GM19438 (cell line): ENCODE measurements around the gene VSTM1.
"Not testable (repeated sequence)": the region's sequence is repeated elsewhere in the genome, so short reads cannot be mapped to it uniquely, and the experiment has no call there.

Source experiments
- ATAC-seq: cut with Tn5 transposase; IDR thresholded peaks from one replicate; pipeline ENCODE4 v1.9.1; 2021; ENCODE audit warnings: low read depth; ENCODE audit not compliant: unreplicated experiment

Gene VSTM1

DNA sequence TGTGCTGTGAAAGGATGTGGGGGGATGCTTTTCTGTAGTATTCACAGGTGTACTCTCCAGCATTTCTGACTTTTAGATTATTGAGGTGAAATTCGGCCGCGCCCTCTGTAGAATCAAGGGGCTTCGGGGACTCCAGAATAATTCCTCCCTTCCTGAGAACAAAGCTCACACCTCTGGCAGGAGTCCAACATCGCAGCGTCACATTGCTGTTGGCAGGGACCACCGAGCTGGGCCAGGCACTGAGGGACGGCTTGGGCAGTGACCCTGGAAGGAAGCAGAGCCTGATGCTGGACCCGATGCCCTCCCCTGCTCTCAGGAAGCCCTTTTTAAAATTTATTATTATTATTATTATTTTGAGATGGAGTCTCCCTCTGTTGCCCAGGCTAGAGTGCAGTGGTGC, 11.2 kb upstream of the VSTM1 start:
- ATAC-seq: no peak

DNA sequence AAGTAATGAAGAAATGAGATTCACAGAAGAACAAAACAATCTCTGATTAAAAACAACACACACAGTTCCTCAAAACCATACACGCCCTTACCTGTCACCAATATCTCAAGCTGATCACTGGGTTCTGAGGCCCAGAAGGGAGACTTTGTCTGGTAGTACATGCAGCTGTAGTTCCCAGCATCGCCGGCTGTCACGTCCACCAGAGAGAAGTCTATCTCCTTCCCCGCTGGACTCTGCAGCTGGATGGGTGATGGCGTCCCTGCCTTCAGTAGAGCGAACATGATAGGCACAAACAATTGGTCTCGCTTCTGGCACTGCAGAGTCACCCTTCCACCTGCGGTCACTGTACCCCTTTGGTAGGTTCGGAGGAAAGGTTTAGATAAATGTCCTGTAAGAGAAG, 10.1 kb upstream of the VSTM1 start:
- ATAC-seq: no peak

DNA sequence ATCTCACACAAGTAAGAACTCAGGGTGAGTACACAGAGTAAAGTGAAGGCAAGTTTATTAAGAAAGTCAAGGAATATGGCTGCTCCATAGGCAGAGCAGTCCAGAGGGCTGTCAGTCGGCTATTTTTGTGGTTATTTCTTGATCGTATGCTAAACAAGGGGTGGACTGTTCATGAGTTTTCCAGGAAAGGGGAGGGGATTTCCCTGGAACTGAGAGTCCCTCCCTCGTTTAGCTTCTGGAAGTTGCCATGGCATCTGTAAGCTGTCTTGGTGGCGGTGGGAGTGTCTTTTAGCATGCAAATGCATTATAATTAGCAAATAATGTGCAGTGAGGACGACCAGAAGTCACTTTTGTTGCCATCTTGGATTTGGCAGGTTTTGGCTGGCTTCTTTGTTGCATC, 5.8 kb upstream of the VSTM1 start:
- ATAC-seq: no peak

DNA sequence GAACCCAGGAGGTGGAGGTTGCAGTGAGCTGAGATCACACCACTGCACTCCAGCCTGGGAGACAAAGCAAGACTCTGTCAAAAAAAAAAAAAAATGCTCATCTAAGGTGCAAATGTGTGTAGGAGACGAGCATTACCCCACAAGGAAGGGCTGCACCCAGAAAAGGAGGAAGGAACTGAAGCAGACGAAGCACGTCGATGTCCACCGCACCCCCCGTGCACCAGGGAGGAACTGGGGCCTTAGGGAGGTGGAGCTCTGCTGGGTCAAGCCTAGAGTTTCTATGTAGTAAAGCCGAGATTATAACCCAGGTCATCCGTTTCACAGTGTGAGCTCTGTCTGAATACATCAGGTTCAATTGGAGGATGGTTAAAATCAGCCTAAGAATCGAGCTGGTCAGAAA, 1.1 kb downstream of the VSTM1 start:
- no peak for ATAC-seq

DNA sequence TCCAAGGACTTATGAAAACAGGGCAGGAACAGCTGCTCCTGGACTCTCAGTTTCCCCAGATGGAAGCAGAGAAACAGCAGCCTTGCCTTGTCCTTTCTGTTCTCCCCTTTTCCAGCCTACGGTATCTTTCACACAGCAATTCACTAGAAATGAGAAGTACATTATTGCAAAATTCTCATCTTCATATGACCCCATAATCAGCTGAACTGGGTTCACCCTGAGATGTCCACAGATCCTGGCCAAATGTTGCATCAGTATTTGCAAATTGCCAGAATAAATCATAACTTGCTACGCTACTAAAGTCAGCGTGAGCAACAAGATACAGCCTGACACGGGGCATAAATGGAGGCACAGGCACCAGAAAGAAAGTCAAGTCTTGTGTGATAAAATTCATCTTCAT, 16.1 kb downstream of the VSTM1 start:
- no peak for ATAC-seq

DNA sequence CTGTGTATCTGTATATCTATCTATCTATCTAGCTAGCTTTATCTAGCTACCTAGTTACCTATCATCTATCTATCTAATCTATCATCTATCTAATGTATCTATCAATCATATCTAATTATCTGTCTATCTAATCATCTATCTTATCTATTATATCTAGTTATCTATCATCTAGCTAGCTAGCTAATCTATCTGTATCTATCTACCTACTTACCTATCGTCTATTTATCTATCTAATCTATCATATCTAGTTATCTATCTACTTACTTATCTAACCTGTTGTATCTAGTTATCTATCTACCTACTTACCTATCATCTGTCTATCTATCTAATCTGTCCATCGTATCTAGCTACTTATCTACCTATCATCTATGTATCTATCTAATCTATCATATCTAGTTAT, 17.9 kb downstream of the VSTM1 start:
- ATAC-seq: no peak

DNA sequence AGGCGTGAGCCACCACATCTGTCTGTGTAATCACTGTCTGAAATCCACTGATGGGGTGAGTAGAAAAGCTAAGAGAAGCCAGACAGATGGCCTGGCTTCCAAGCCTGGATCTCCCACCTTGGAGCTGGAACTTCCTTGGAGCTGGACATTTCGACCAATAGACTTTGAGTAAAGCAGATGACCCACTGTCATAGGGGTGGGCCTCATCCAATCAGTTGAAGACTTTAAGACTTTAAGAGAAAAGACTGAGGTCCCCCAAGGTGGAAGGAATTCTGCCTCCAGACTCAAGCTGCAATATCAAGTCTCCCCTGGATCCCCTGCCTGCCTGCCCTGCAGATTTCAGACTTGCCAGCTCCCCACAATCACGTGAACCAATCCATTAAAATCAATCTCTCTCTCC, 20.7 kb downstream of the VSTM1 start:
- ATAC-seq: no peak

DNA sequence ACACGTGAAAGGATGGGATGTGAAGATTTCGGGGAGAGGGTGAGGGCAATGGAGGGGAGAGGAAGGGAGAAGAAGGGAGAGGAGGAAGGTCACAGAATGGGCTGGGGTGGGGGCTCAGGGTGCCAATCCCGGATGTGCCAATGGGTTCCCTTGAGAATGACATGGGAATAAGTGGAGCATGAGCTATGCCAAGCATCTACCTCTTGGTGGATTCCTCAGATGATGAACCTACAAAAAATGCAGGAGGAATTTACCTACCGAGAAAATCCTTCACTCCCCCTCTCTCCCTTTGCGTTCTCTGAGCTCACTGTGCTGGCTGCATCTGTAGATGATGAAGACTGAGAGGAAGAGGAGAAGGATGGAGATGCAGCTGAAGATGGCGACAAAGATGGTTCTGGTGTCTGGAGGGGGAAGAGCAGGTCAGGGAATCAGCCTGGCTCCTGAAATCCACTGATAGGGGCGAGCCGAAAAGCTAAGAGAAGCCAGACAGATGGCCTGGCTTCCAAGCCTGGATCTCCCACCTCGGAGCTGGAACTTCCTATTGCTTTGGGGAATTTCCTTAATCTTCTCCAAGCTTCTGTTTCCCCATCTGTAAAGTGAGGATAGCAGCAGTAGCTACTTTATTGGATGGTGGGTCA, 21.6 kb downstream of the VSTM1 start:
- ATAC-seq: no peak

DNA sequence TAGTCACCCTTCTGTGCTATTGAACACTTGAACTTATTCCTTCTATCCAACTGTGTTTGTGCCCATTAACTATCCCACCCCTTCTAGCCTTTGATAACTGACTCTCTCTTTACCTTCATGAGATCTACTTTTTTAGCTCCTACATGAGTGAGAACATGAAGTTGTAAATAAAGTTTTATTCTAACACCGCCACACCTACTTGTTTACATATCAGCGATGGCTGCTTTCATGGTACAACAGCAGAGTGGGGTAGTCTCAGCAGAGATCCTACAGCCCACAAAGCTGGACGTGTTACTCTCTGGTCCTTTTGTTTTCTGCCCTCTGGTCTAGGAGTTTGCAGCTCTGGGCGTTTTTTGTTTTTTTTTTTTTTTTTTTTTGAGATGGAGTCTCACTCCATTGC, 23.7 kb downstream of the VSTM1 start:
- no peak for ATAC-seq

DNA sequence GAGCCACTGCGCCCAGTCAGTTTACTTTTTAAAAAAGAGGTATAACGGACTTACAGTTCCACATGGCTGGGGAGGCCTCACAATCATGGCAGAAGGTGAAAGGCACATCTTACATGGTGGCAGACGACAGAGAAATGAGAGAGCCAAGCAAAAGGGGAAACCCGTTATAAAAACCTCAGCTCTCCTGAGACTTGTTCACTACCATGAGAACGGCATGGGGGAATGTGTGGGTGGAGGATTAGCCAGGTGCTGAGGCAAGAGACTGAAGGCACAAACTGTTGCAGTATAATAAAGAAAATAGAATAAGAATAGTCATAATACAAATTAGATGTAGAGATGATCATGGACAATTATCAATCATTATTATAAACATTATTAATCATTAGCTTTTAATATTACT, 27.2 kb downstream of the VSTM1 start:
- ATAC-seq: not testable (repeated sequence)

DNA sequence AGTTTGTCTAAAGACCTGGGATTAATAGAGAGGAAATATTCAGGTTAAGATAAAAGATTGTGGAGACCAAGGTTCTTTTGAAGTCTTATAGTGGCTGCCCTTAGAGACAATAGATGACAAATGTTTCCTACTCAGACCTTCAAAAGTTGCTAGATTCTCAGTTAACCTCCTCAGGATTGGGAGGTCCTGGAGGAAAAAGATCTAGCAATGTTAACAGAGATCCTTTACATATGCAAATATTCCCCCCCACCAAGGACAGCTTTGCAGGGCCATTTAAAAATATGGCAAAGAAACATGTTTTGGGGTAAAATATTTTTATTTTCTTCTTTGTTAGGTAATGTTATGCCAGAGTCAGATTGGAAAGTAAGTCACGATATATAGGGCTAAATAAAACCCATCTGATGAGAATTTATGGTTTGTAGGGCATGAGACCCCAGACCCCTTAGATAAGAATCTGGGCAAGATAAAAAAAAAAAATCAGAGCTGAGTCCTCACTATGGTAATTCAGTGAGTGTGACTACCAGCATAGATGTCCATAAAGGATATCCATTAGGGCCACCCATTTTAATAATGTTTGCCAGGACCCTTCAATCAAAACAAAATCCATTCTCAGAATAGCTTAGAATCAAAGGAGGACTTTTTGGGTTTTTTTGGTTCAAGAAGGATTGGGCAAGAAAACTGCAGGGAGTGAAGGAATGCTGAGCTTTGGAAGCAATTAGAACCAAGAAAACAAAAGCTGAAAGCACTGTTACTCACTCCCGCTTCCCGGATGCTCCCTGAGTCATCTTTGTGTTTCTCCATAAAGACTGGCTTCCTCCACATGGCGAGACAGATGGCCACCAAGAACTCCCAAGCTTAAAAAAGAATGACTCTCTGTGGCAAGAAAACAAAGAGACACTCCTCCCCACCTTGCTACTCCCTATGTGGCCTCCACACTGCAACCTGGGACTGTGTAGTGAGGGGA, 28.2 kb downstream of the VSTM1 start:
- no peak for ATAC-seq

DNA sequence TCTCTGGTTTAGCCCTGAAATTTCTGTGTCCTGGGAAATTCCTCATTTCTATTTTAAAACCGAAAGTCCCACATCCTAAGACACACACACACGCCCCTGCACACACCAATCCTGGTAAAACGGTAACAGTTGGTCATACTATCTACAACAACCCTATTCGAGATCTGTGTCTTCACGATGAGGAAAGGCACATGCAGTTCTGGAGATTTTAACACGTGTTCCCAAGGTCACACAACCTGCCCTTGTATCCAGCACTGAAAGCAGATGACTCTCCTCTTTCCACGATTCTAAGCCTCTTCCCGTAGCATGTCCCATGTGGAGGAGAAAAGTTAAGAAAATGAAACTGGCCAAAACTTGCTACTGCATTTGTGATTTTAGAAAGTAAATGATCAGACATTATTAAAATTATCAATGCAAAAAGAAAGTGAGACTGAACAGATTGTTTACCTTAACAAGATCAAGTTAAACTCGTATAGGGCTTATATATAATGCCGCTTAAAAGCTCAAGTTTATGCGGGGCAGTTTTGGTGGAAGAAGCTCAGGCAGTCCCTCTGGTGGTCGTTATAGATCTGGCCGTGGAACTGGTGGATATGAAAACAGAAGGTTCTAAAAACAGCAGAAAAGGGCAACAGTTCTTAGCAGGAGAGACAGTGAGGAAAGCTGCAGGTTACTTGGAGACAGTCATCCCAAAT, 32.7 kb downstream of the VSTM1 start:
- ATAC-seq: no peak

DNA sequence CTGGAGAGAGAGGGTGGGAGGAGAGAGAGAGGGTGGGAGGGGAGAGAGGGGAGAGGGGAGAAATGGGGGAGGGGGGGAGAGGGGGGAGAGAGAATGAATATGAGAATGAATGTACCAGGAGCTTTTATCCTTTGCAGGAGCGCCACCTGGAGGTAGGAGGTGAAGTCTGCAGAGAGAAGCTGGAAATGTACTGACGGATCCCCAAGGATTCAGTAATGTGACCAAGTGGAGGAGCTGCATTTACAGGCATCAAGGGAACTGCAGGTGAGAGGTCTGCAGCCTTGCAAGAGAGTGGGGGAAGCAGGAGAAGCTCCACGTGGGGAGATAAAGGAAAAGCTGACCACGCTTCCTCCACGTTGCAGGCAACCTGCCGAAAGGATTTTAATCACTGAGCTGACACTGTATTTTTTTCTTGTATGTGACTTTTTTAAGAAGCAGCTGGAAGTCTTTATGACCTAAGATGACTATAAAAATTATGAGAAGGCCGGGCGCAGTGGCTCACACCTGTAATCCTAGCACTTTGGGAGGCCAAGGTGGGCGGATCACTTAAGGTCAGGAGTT, 33.7 kb downstream of the VSTM1 start:
- no peak for ATAC-seq

DNA sequence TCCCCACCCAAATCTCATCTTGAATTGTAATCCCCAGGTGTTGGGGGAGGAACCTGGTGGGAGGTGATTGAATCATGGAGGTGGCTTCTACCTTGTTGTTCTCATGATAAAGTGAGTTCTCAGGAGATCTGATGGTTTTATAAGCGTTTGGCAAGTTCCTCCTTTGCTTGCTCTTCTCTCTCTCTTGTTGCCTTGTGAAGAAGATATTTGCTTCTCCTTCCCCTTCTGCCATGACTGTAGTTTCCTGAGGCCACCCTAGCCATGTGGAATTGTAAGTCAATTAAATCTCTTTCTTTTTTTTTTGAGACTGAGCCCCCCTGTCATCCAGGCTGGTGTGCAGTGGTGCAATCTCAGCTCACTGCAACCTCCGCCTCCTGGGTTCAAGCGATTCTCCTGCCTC, 34.4 kb downstream of the VSTM1 start:
- ATAC-seq: no peak

DNA sequence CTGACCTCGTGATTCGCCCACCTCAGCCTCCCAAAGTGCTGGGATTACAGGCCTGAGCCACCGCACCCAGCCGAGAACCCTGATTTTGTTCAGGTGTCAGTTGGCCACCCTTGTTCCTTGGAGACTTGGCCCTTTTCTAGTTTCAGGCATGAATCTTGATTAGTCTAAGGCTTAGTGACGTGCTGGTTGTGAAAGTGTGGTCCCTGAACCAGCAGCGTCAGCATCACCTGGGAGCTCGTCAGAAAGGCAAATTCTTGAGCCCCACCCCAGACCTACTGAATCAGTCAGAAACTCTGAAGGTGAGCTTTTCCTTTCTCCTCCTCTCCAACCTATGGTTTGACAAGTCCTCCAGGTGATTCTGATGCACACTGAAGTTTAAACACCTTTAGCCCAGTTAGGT, 37.0 kb downstream of the VSTM1 start:
- no peak for ATAC-seq

DNA sequence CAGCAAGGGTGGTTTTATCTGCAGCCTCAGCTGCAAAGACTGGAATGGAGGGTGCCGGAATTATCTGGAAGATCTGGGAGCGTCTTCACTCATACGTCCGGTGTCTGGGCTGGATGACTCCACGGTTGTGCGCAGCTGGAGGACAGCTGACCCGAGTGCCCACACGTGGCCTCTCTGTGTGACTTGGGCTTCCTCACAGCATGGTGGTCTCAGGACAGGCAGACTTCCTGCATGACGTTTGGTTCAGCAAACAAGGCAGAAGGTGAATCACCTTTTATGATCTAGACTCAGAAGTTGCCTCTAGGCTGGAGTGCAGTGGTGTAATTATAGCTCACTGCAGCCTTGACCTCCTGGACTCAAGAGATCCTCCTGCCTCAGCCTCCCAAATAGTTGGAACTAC, 39.0 kb downstream of the VSTM1 start:
- no peak for ATAC-seq

DNA sequence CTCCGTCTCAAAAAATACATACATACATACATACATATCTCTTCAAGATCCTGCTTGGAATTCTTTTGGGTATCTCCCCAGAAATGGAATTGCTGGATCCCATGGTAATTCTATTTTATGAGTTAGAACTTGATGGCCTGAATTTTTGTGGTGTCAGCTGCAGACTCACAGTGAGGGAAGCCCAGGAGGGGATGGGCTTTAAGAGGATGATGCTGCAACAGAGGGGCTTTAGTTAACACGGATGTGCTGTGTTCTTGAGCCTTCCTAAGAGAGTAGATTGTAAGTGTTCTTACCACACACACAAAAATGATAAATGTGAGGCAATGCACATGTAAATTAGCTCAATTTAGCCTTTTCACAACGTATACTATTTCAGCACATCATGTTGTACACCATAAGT, 40.5 kb downstream of the VSTM1 start:
- ATAC-seq: no peak

DNA sequence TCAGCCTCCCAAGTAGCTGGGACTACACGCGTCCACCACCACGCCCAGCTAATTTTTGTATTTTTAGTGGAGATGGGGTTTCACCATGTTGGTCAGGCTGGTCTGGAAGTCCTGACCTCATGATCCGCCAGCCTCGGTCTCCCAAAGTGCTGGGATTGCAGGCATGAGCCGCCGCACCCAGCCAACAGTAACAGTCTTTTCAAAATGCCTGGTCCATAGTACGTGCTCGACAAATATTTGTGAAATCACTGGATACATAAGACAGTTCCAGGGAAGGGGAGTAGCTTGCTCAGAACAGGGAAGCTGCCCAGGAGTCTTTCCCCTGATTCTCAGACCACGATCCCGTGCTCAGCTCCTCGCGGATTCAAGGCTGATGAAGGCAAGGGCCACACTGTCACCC, 41.8 kb downstream of the VSTM1 start:
- ATAC-seq: no peak

DNA sequence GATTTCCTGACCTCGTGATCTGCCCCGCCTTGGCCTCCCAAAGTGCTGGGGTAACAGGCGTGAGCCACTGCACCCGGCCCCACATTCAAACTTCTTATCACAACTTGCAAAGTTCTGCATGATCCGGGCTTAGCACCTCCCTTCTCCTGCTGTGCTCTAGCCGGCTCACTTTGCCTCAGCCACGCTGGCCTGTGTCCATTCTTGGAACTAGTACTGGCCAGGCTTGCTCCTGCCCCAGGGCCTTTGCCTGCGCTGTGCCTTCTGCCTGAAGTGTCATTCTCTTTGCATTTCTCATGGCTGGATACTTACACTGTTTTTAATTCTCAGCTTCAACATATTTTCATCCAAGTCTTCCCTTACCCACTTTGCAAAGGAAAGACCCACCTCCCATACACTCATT, 42.3 kb downstream of the VSTM1 start:
- ATAC-seq: no peak

DNA sequence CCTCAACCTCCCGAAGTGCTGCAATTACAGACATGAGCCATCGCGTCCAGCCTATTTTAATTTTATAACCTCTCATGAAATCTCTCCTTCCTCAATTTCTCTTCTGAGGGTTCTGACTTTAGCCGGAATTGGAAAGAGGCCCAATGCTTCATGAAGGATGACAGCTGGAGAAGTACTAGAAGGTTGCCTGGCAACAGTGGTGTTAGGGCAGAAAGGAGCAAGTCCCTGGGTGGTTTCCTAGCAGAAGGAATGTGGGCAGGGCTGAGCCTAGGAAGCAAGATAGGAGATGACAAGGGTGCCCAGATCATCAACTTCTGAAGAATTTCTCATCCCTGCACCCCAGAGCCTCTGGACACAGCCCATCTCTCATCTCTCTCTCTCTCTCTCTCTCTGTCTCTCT, 46.4 kb downstream of the VSTM1 start:
- ATAC-seq: no peak

DNA sequence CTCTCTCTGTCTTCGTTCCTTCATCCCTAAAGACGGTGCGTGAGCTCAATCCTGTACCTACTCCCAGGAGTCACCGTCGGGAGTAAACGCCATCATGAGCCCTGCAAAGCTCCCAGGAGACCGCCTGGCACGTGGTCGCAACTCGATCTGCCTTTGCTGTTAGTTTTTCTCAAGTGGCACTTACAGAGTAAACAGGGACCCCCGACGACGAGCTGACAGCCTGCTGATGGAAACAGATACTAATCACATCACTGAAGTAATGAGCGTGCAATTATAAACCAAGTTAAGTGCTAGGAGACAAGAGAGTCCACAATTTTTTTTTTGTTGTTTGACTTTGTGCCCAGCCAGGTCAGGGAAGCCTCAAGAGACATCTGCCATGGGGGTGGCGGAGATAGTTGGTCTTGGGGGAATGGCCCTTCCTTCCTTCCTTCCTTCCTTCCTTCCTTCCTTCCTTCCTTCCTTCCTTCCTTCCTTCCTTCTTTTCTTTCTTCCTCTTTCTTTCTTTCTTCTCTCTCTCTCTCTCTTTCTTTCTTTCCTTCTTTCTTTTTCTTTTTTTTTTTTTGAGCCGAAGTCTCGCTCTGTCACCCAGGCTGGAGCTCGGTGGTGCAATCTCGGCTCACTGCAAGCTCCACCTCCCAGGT, 48.7 kb downstream of the VSTM1 start:
- no peak for ATAC-seq
